Stimulated activated CD8-positive, alpha-beta memory T cell treated with anti-CD3 and anti-CD28 coated beads, Interleukin-7, amount 100 ng/mL, for 1 hour (primary cell): ENCODE data around the gene IQGAP3.

ENCODE experiments used
- DNase-seq, 2 donors: peaks; one replicate each; pipeline ENCODE4 v3.0.0-alpha.2; 2020; ENCODE audit warnings: low read depth in 2 of 2

Gene IQGAP3

GRCh38 chr1:156497743-156498431 is 74.5 kb downstream of the IQGAP3 start:
- DNase-seq: no peak

- no peak for DNase-seq
Observed at GRCh38 chr1:156497078-156497742, 75.2 kb downstream of the IQGAP3 start.

GRCh38 chr1:156496211-156496761 is 76.1 kb downstream of the IQGAP3 start:
- no peak for DNase-seq

- DNase-seq: no peak
Observed at GRCh38 chr1:156495401-156496140, 76.8 kb downstream of the IQGAP3 start.

- DNase-seq: no peak
Observed at GRCh38 chr1:156494309-156494895, 78.0 kb downstream of the IQGAP3 start.

GRCh38 chr1:156493742-156494141 is 78.6 kb downstream of the IQGAP3 start:
- no peak for DNase-seq

GRCh38 chr1:156493154-156493631 is 79.2 kb downstream of the IQGAP3 start:
- DNase-seq: no peak

GRCh38 chr1:156492591-156493080 is 79.7 kb downstream of the IQGAP3 start:
- no peak for DNase-seq

GRCh38 chr1:156492013-156492590 is 80.3 kb downstream of the IQGAP3 start:
- no peak for DNase-seq

GRCh38 chr1:156491151-156491949 is 81.0 kb downstream of the IQGAP3 start:
- no peak for DNase-seq

GRCh38 chr1:156490401-156491032 is 81.8 kb downstream of the IQGAP3 start:
- DNase-seq: no peak

- DNase-seq: no peak
Observed at GRCh38 chr1:156489935-156490293, 82.5 kb downstream of the IQGAP3 start.

GRCh38 chr1:156489166-156489934 is 83.0 kb downstream of the IQGAP3 start:
- DNase-seq: no peak

- no peak for DNase-seq
Observed at GRCh38 chr1:156488566-156489165, 83.7 kb downstream of the IQGAP3 start.

- DNase-seq: no peak
Observed at GRCh38 chr1:156487862-156488261, 84.5 kb downstream of the IQGAP3 start.

GRCh38 chr1:156486421-156487344 is 85.7 kb downstream of the IQGAP3 start:
- DNase-seq: no peak

- DNase-seq: no peak
Observed at GRCh38 chr1:156485984-156486383, 86.4 kb downstream of the IQGAP3 start.
